T-helper 2 cell (primary cell): ENCODE measurements around the gene RRAD.

Experiments
- DNase-seq, 5 experiments: peaks; one replicate each; pipeline versions ENCODE4 v3.0.0 to v3.0.0-alpha.2; 2012 to 2022

Gene RRAD

GRCh38 chr16:66933776-66934137 lies 8.4 kb upstream of the RRAD start:
- peak in 1 of 5 experiments; percentile 37 for DNase-seq

GRCh38 chr16:66932076-66932475 lies 6.7 kb upstream of the RRAD start:
- no peak for DNase-seq

GRCh38 chr16:66931665-66932064 lies 6.3 kb upstream of the RRAD start:
- DNase-seq: peak in 1 of 5 experiments; percentile 16

- DNase-seq: no peak
These were observed 4.9 kb upstream of the RRAD start for GRCh38 chr16:66930189-66930588.

GRCh38 chr16:66928702-66929388 lies 3.5 kb upstream of the RRAD start:
- peak in 1 of 5 experiments; percentile 55 for DNase-seq

GRCh38 chr16:66927918-66928649 lies 2.7 kb upstream of the RRAD start:
- DNase-seq: no peak

- no peak for DNase-seq
These were observed 1.7 kb upstream of the RRAD start for GRCh38 chr16:66926961-66927436.

GRCh38 chr16:66926171-66926947 lies 1.0 kb upstream of the RRAD start:
- DNase-seq: no peak

- DNase-seq: peak in 4 of 5 experiments; percentile 19 to 46 (median 26)
These were observed 611 bp downstream of the RRAD start for GRCh38 chr16:66924527-66925321.

- no peak for DNase-seq
These were observed 1.5 kb downstream of the RRAD start for GRCh38 chr16:66923866-66924265.

GRCh38 chr16:66923247-66923731 lies 2.0 kb downstream of the RRAD start:
- DNase-seq: no peak

GRCh38 chr16:66921729-66922450 lies 3.4 kb downstream of the RRAD start:
- DNase-seq: no peak

GRCh38 chr16:66920924-66921680 lies 4.2 kb downstream of the RRAD start:
- DNase-seq: no peak

GRCh38 chr16:66920299-66920590 lies 5.1 kb downstream of the RRAD start:
- DNase-seq: no peak

- DNase-seq: no peak
These were observed 5.6 kb downstream of the RRAD start for GRCh38 chr16:66919569-66920298.

GRCh38 chr16:66918803-66919568 lies 6.3 kb downstream of the RRAD start, which contains the start of gene CDH16:
Gene CDH16 (minus strand): TSS chr16:66918885. CDS start chr16:66918065, 820 bp downstream.
- no peak for DNase-seq

GRCh38 chr16:66918355-66918754 lies 7.0 kb downstream of the RRAD start:
- DNase-seq: no peak

- no peak for DNase-seq
These were observed 7.6 kb downstream of the RRAD start for GRCh38 chr16:66917741-66918140.

- DNase-seq: no peak
These were observed 8.8 kb downstream of the RRAD start for GRCh38 chr16:66916518-66916917.
